Measurements from ENCODE around the gene SIPA1. TPM values are rescaled to one million over a fixed set of nuclear protein-coding genes. Genes with fewer than 3 reads are reported as not detected.

The SIPA1 gene
- total and polyA plus RNA-seq, 9 donors = 10.0 to 48.2 (median 37.9) TPM

- no peak for TF ChIP-seq POLR2A (IDR thresholded peaks at IDR 0.05)
- TF ChIP-seq CTCF (IDR thresholded peaks at IDR 0.05) = no peak
- TF ChIP-seq EP300 (IDR thresholded peaks at IDR 0.05) = no peak
- Histone ChIP-seq H3K27ac (no peak overlapping the region), H3K27me3 (no peaks in the 10 kb centered on the region), H3K4me1 (ENCODE audit: insufficient read depth) (no peaks in the 10 kb centered on the region), H3K9me3 (no peaks in the 10 kb centered on the region), H3K36me3 (no peaks in the 10 kb centered on the region), H3K4me3 (no peak overlapping the region)
- 88 to 90% (median 90%) methylated on average over 25 of the region's 25 CpGs for WGBS, 3 donors
- intact Hi-C loops (cut with DNase I) = no loop called here
- no peak for DNase-seq
These were observed 13.9 kb upstream of the SIPA1 start for GRCh38 chr11:65623852-65624616.

DNA sequence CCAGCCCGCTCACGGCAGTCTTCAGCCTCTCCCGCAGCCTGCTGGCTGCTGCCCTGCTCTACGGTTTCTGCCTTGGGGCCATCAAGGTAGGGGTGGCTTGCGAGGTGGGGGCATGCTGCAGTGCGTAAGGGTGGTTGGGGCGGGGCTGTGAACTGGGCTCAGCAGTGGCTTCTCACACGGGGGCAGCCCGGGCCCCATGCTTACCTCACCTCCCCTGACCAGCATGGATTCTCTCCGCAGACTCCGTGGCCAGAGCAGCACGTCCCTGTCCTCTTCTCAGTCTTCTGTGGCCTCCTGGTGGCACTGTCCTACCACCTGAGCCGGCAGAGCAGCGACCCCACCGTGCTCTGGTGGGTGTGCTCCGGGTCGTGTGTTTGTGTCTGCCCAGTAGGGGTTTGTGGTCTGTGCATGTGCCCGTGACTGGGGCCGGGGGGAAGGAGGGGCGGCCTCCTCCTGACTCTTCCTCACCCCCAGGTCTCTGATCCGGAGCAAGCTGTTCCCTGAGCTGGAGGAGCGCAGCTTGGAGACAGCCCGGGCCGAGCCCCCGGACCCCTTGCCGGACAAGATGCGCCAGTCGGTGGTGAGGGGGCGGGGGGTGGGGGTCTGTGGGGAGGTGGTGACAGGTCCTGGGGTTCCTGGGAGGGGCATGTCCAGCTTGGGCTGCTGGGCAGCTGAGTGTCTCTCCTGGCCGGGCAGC is 12.8 kb upstream of the SIPA1 start:
- intact Hi-C loops (cut with DNase I) = no loop called here
- no peaks in the 10 kb centered on the region for H3K36me3 ChIP-seq

DNA sequence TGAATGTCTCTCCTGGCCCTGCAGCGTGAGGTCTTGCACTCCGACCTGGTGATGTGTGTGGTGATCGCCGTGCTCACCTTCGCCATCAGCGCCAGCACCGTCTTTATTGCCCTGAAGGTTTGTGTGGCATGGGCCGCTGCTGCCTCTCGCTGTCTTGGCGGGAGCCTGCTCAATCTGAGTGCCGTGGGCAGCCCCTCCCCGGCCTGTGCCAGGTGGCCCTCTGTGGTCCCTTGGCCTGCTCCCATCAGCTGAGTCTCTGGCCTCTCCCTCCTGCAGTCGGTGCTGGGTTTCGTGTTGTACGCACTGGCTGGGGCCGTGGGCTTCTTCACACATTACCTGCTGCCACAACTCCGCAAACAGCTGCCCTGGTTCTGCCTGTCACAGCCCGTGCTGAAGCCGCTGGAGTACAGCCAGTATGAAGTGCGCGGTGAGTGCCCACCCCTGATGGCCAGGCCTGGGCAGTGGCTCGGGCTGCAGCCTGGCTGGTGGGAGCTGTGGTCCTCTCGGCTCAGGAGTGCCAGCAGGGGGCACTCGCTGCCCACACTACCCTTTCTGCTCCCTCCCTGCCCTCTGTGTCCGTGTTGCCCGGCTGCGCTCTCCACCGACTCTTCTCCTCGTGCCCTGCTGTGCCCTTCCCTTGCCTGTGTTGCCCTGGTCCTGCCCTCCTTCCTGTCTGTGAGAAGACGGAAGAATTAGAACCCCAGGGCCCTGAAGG is 12.1 kb upstream of the SIPA1 start:
- intact Hi-C loops (cut with DNase I) = no loop called here
- Histone ChIP-seq H3K36me3 (no peaks in the 10 kb centered on the region), H3K27ac (no peak overlapping the region), H3K27me3 (no peaks in the 10 kb centered on the region), H3K4me1 (ENCODE audit: insufficient read depth) (no peaks in the 10 kb centered on the region), H3K4me3 (no peak overlapping the region), H3K9me3 (no peaks in the 10 kb centered on the region)
- 67 to 70% (median 69%) methylated on average over 30 of the region's 30 CpGs for WGBS, 3 donors
- peak in 1 of 3 donors; percentile 31 for TF ChIP-seq CTCF (IDR thresholded peaks at IDR 0.05)
- no peak for TF ChIP-seq EP300 (IDR thresholded peaks at IDR 0.05)
- peak in 1 of 5 donors; percentile 66 for DNase-seq

More for the DNA sequence above, 12.8 kb upstream of the SIPA1 start:
- Histone ChIP-seq H3K4me3 (no peak overlapping the region), H3K9me3 (no peaks in the 10 kb centered on the region), H3K27ac (no peak overlapping the region), H3K4me1 (ENCODE audit: insufficient read depth) (no peaks in the 10 kb centered on the region), H3K27me3 (no peaks in the 10 kb centered on the region)
- 80 to 84% (median 82%) methylated on average over 29 to 30 of the region's 30 CpGs for WGBS, 3 donors
- DNase-seq = no peak
- no peak for TF ChIP-seq POLR2A (IDR thresholded peaks at IDR 0.05)
- TF ChIP-seq CTCF (IDR thresholded peaks at IDR 0.05) = no peak
- no peak for TF ChIP-seq EP300 (IDR thresholded peaks at IDR 0.05)

DNA sequence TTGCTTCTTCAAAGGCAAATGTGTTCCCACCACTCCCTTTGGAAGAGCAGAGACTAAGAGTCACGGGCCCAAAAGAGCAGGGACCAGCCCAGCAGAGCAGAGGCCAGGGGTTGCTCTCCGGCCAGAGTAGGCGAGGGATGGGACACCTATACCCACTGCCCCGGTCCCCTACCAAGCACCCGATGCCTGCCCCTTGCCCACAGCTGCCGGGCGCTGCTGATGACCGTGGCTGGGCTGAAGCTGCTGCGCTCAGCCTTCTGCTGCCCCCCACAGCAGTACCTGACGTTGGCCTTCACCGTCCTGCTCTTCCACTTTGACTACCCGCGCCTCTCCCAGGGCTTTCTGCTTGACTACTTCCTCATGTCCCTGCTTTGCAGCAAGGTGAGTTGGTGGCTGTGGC is 10.7 kb upstream of the SIPA1 start:
- intact Hi-C loops (cut with DNase I) = no loop called here
- Histone ChIP-seq H3K36me3 (no peaks in the 10 kb centered on the region), H3K27me3 (no peaks in the 10 kb centered on the region), H3K9me3 (no peaks in the 10 kb centered on the region), H3K27ac (no peak overlapping the region), H3K4me1 (ENCODE audit: insufficient read depth) (no peaks in the 10 kb centered on the region), H3K4me3 (no peak overlapping the region)
- 91 to 93% (median 92%) methylated on average over 13 of the region's 13 CpGs for WGBS, 3 donors
- no peak for DNase-seq
- no peak for TF ChIP-seq EP300 (IDR thresholded peaks at IDR 0.05)
- no peak for TF ChIP-seq CTCF (IDR thresholded peaks at IDR 0.05)
- no peak for TF ChIP-seq POLR2A (IDR thresholded peaks at IDR 0.05)

Data from ovary (tissue), 9 donors.